Vagina (tissue), 2 donors: ENCODE measurements around the gene PCSK1N. TPM values are rescaled to one million over a fixed set of nuclear protein-coding genes. Genes with fewer than 3 reads are reported as not detected.
"Not testable (repeated sequence)": the region's sequence is repeated elsewhere in the genome, so short reads cannot be mapped to it uniquely, and the experiment has no call there.

Experiments
- DNase-seq, 2 donors: peaks; one replicate each; pipeline ENCODE4 v3.0.0-alpha.2; 2017; ENCODE audit errors: extremely low spot score in 2 of 2
- H3K27ac ChIP-seq: fragments of 200-600 bp; sonication (generic); one replicate; pipeline ENCODE4 v1.5.1; 2019
- H3K27me3 ChIP-seq: fragments of 200-600 bp; sonication (generic); one replicate; pipeline ENCODE4 v1.5.1; 2019
- H3K36me3 ChIP-seq, 2 donors: fragments of 200-600 bp; sonication (generic); one replicate each; pipeline ENCODE4 v1.5.1; 2017 to 2019
- H3K4me1 ChIP-seq: fragments of 200-600 bp; sonication (generic); one replicate; pipeline ENCODE4 v1.5.1; 2019
- H3K4me3 ChIP-seq, 2 donors: fragments of 200-600 bp; sonication (generic); 1 replicate in 1 of 2; 2 replicates in 1 of 2; pipeline ENCODE4 v1.5.1; 2016 to 2019
- H3K9me3 ChIP-seq: fragments of 200-600 bp; sonication (generic); one replicate; pipeline ENCODE4 v1.5.1; 2019
- POLR2A ChIP-seq, 2 donors: fragments of 450-650 bp; IDR thresholded peaks; one replicate each; pipeline ENCODE4 v1.6.1; 2017; ENCODE audit warnings: antibody characterized with exemption in 2 of 2, mild to moderate bottlenecking in 2 of 2, moderate library complexity in 2 of 2
- POLR2AphosphoS5 ChIP-seq, 2 donors: sonication (generic); formaldehyde crosslinking; IDR thresholded peaks; one replicate each; pipeline ENCODE4 v1.9.0; 2017; ENCODE audit warnings: antibody characterized with exemption in 2 of 2, mild to moderate bottlenecking in 2 of 2, low read depth in 1 of 2; ENCODE audit not compliant: insufficient read depth in 1 of 2
- intact Hi-C: fragments of 100-400 bp; cut with DNase I; formaldehyde crosslinking; loops from one replicate; pipeline ENCODE4 v1.15.1; 2023
- total RNA-seq: library from RNA; depleted of rRNA; stranded (reverse); fragments of >200 nt; gene quantifications from one replicate; pipeline ENCODE4 v1.2.3, GENCODE V29; 2016
- TF ChIP-seq, protein P1 (sequence below), 3 experiments: fragments of 450-650 bp in 2 of 3; fragments of 200-600 bp in 1 of 3; sonication (generic) in 1 of 3; IDR thresholded peaks; one replicate each; pipeline ENCODE4 v1.5.1; 2017 to 2019; ENCODE audit warnings: antibody characterized with exemption in 3 of 3, mild to moderate bottlenecking in 2 of 3, moderate library complexity in 2 of 3

Gene PCSK1N
- total RNA-seq, 1 donor from 2014 or later: 15.0 TPM

DNA sequence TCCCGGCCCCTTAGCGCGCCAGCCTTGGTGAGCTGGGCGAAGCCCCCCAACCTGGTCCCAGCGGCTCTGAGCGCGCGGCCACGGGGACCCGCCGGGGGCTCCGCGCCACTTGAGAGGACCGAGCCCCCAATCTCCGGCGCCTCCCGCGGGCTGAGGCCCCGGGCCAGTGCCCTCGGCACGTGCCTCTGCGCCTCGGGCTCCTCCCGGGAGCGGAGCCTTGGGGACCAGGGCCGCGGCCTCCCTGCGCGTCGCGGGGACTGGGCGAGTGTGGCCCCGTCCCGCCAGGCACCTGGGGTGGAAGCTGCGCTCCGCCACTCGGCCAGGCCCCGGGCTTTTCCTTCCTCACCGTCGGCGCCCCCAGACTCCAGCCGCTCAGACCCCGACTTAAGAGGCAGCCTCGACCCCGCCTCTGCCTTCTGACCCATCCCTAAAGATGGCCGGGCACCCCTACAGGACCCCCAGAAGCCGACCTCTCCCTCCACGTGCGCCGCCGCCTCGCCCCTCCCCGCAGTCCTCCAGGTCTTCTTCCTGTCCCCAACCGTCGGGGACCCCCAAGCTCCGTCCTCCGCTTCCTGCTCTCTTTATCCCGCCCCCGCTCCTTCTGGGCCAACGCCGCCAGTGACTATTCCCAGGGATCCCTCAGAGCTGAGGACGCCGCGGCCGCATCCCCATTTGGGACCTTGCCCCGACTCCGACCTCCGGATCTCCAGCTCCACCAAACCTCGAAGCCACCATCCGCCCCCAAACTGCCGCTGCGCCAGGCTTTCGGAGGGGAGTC lies 8.3 kb downstream of the PCSK1N start:
- no peak for DNase-seq
- Histone ChIP-seq H3K9me3 (no peaks in the 10 kb centered on the region), H3K27ac (no peak overlapping the region), H3K4me1 (no peaks in the 10 kb centered on the region), H3K4me3 (no peak overlapping the region), H3K27me3 (no peaks in the 10 kb centered on the region), H3K36me3 (peaks cover 0 to 11% of the 10 kb centered on the region in 2 donors)
- intact Hi-C loops: no loop called here
- TF ChIP-seq POLR2A (IDR thresholded peaks at IDR 0.05): no peak
- TF ChIP-seq, protein P1, sequence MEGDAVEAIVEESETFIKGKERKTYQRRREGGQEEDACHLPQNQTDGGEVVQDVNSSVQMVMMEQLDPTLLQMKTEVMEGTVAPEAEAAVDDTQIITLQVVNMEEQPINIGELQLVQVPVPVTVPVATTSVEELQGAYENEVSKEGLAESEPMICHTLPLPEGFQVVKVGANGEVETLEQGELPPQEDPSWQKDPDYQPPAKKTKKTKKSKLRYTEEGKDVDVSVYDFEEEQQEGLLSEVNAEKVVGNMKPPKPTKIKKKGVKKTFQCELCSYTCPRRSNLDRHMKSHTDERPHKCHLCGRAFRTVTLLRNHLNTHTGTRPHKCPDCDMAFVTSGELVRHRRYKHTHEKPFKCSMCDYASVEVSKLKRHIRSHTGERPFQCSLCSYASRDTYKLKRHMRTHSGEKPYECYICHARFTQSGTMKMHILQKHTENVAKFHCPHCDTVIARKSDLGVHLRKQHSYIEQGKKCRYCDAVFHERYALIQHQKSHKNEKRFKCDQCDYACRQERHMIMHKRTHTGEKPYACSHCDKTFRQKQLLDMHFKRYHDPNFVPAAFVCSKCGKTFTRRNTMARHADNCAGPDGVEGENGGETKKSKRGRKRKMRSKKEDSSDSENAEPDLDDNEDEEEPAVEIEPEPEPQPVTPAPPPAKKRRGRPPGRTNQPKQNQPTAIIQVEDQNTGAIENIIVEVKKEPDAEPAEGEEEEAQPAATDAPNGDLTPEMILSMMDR (IDR thresholded peaks at IDR 0.05): no peak
- TF ChIP-seq POLR2AphosphoS5 (IDR thresholded peaks at IDR 0.05; ENCODE audit: insufficient read depth in 1 of 2, low read depth in 1 of 2): no peak

DNA sequence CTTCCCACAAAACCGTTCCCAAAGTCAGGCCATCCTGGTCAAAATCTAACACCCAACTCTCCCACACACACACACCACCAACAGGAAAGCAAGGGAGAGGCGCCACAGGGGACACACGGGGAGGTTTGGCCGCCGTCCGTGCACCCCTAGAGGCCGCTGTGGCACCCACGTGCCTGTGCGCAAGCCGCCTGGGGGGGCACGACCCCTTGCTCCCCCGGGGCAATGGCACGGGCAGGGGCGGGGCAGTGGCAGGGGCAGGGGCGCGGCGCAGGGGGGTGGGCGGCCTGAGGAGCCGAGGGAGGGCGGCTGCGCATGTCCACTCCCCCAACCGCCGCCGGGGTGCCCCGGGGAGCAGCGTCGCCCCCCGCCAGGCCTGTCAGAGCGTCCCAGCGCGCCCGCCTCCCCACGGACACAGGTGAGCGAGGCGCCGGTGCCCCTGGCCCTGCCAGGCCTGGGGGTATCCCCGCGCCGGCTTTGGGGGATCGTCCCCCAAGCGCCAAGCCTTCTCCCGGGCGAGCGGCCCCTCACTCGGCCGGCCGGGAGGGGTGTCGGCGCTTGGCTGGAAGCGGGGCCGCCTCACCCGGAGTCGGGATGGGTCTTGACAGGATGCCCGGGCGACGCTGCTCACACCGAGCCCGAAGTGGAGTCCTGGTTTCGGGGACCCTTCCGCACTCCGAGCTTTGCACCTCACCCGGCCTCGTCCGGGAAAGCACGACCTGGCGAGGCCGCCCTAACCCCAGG lies 9.1 kb downstream of the PCSK1N start, which contains the start of gene ERAS:
ERAS (plus strand) TSS at position 379 of the 741 bp plus-strand sequence. CDS start 2,611 bp downstream, outside the sequence.
- H3K4me3 ChIP-seq: no peak within 1 kb of the TSS
- H3K9me3 ChIP-seq: no peaks in the 10 kb centered on the region
- no peak for DNase-seq
- H3K27me3 ChIP-seq: no peaks in the 10 kb centered on the region
- TF ChIP-seq POLR2AphosphoS5 (IDR thresholded peaks at IDR 0.05; ENCODE audit: insufficient read depth in 1 of 2, low read depth in 1 of 2): no peak
- TF ChIP-seq, protein P1 (IDR thresholded peaks at IDR 0.05): no peak
- no peak for TF ChIP-seq POLR2A (IDR thresholded peaks at IDR 0.05)
- intact Hi-C loops: no loop called here
- no peak within 1 kb of the TSS for H3K27ac ChIP-seq
- peaks cover 0 to 11% of the 10 kb centered on the region in 2 donors for H3K36me3 ChIP-seq
- no peaks in the 10 kb centered on the region for H3K4me1 ChIP-seq

DNA sequence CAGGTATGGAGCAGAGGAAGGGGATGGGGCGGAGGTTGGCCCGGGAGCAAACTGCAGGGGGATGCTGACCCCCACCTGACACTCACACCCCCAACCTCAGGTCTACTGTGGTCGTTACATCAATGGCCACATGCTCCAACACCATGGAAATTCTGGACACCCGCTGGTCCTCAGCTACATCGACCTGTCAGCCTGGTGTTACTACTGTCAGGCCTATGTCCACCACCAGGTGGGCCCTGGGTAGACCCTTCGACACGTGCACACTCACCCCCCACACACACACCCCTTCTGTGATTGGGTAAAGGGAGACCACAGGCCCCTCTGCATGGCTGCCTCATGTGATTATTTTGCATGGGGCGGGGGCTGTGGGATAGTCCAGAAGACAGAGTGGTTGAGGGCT lies 11.3 kb downstream of the PCSK1N start:
- intact Hi-C loops: no loop called here
- Histone ChIP-seq H3K27me3 (no peaks in the 10 kb centered on the region), H3K4me3 (no peak overlapping the region), H3K9me3 (no peaks in the 10 kb centered on the region), H3K27ac (no peak overlapping the region), H3K36me3 (peaks cover 0 to 11% of the 10 kb centered on the region in 2 donors), H3K4me1 (no peaks in the 10 kb centered on the region)
- no peak for DNase-seq
- TF ChIP-seq, protein P1 (IDR thresholded peaks at IDR 0.05): no peak
- TF ChIP-seq POLR2AphosphoS5 (IDR thresholded peaks at IDR 0.05; ENCODE audit: insufficient read depth in 1 of 2, low read depth in 1 of 2) (no peak), POLR2A (IDR thresholded peaks at IDR 0.05) (no peak)

DNA sequence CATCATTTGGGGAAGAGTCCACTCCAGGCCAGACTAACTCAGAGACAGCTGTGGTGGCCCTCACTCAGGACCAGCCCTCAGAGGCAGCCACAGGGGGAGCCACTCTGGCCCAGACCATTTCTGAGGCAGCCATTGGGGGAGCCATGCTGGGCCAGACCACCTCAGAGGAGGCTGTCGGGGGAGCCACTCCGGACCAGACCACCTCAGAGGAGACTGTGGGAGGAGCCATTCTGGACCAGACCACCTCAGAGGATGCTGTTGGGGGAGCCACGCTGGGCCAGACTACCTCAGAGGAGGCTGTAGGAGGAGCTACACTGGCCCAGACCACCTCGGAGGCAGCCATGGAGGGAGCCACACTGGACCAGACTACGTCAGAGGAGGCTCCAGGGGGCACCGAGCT lies 12.4 kb downstream of the PCSK1N start:
- no peaks in the 10 kb centered on the region for H3K4me1 ChIP-seq
- no peaks in the 10 kb centered on the region for H3K27me3 ChIP-seq
- DNase-seq: no peak
- intact Hi-C loops: no loop called here
- no peaks in the 10 kb centered on the region for H3K9me3 ChIP-seq
- peaks cover 0 to 11% of the 10 kb centered on the region in 2 donors for H3K36me3 ChIP-seq
- TF ChIP-seq POLR2AphosphoS5 (IDR thresholded peaks at IDR 0.05; ENCODE audit: insufficient read depth in 1 of 2, low read depth in 1 of 2) (no peak), POLR2A (IDR thresholded peaks at IDR 0.05) (no peak)
- TF ChIP-seq, protein P1 (IDR thresholded peaks at IDR 0.05): no peak
- H3K4me3 ChIP-seq: no peak overlapping the region
- no peak overlapping the region for H3K27ac ChIP-seq

DNA sequence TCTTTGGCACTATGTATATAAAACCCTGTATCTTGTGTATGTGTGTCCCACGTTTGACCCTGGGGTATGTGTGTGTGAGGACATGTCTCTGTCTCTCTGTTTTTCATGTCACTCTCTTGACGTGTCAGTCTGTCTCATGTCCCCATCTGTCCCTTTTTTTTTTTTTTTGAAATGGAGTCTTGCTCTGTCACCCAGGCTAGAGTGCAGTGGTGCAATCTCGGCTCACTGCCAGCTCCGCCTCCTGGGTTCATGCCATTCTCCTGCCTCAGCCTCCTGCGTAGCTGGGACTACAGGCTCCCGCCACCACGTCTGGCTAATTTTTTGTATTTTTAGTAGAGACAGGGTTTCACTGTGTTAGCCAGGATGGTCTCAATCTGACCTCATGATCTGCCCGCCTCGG lies 16.0 kb downstream of the PCSK1N start:
- intact Hi-C loops, H3K9me3 ChIP-seq, H3K27ac ChIP-seq, H3K27me3 ChIP-seq, DNase-seq, H3K4me1 ChIP-seq, H3K4me3 ChIP-seq: not testable (repeated sequence)
- H3K36me3 ChIP-seq: peaks cover 0 to 24% of the 10 kb centered on the region in 2 donors
